Brain microvascular endothelial cell (primary cell): ENCODE measurements around the gene DGKG.

ENCODE experiments used
- DNase-seq: peaks from one replicate; pipeline ENCODE4 v3.0.0-alpha.2; 2020
- H3K27ac ChIP-seq: fragments of 250-450 bp; sonication (Bioruptor Pico); 2 replicates; pipeline ENCODE4 v1.5.1; 2020; ENCODE audit warnings: mild to moderate bottlenecking, moderate library complexity
- H3K27me3 ChIP-seq: fragments of 250-450 bp; sonication (Bioruptor Pico); replicated peaks from 2 replicates; pipeline ENCODE4 v1.5.1; 2020; ENCODE audit warnings: mild to moderate bottlenecking
- H3K36me3 ChIP-seq: fragments of 250-450 bp; sonication (Bioruptor Pico); replicated peaks from 2 replicates; pipeline ENCODE4 v1.5.1; 2020; ENCODE audit warnings: mild to moderate bottlenecking
- H3K4me3 ChIP-seq: 2 replicates; pipeline ENCODE4 v1.5.1; 2011; ENCODE audit warnings: low read depth, mild to moderate bottlenecking, control low read depth, low read length, moderate library complexity
- in situ Hi-C: cut with HindIII; loops from 2 replicates; pipeline ENCODE4 v1.10.0; 2017; ENCODE audit warnings: low sequenced_read_pairs, low pct_ligation_motif_present
- TF ChIP-seq, protein P1 (sequence below): IDR thresholded peaks from 2 replicates; pipeline ENCODE4 v1.5.1; 2011; ENCODE audit warnings: low read depth, mild to moderate bottlenecking, moderate library complexity, low read length, control low read depth, inconsistent platforms; ENCODE audit errors: missing control alignments

Gene DGKG

DNA sequence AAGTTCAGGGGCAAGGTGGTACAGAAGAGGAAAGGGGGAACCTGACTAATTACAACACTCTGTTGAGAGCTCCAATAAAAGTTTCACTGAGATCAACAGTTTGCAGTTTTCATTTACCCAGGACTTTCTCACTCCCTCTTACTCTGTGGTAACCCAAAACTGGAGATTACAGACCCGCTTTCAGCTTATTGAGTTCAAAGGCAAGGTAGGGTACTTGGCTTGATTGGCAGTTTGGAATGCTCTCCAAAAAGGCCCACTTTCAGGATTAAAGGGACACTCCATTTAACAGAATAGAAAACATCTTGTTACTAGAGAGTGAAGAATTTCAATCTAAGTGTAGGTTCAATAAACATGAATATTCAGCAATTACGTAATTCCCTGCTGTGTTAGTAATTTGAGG, 135.6 kb downstream of the DGKG start:
- Histone ChIP-seq H3K36me3 (no peaks in the 10 kb centered on the region), H3K4me3 (no peak overlapping the region), H3K27me3 (no peaks in the 10 kb centered on the region), H3K27ac (no peak overlapping the region)
- TF ChIP-seq, protein P1, sequence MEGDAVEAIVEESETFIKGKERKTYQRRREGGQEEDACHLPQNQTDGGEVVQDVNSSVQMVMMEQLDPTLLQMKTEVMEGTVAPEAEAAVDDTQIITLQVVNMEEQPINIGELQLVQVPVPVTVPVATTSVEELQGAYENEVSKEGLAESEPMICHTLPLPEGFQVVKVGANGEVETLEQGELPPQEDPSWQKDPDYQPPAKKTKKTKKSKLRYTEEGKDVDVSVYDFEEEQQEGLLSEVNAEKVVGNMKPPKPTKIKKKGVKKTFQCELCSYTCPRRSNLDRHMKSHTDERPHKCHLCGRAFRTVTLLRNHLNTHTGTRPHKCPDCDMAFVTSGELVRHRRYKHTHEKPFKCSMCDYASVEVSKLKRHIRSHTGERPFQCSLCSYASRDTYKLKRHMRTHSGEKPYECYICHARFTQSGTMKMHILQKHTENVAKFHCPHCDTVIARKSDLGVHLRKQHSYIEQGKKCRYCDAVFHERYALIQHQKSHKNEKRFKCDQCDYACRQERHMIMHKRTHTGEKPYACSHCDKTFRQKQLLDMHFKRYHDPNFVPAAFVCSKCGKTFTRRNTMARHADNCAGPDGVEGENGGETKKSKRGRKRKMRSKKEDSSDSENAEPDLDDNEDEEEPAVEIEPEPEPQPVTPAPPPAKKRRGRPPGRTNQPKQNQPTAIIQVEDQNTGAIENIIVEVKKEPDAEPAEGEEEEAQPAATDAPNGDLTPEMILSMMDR: no peak
- DNase-seq: no peak
- in situ Hi-C loops: loop anchor here (25.0 kb wide), 1 partner anchor 239 kb away; no protein-coding TSS in a partner anchor

DNA sequence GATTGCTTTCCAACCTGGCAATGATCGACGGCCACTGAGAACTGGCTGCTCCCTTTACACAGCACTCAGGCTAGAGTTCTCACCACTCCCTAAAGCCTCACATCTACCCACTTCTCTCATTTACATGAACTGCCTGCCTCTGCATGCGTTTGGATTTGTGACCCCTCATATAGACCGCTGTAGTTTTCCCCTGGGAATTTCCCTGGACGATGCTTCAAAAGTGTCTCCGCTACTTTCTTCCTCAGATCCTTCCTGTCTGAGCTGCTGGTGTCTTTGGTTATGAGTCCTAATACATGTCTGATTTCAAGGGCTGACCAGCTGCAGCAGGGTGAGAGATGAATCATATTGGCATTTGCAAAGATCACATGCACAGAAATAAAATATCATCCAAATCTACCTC, 136.4 kb downstream of the DGKG start:
- Histone ChIP-seq H3K27me3 (no peaks in the 10 kb centered on the region), H3K36me3 (no peaks in the 10 kb centered on the region), H3K4me3 (no peak overlapping the region), H3K27ac (no peak overlapping the region)
- no peak for DNase-seq
- TF ChIP-seq, protein P1: no peak
- in situ Hi-C loops: loop anchor here (25.0 kb wide), 1 partner anchor 238 kb away; no protein-coding TSS in a partner anchor

GRCh38 chr3:186224041-186224610, 137.9 kb downstream of the DGKG start:
- no peaks in the 10 kb centered on the region for H3K36me3 ChIP-seq
- TF ChIP-seq, protein P1: no peak
- H3K4me3 ChIP-seq: no peak overlapping the region
- H3K27me3 ChIP-seq: no peaks in the 10 kb centered on the region
- in situ Hi-C loops: no loop called here
- DNase-seq: no peak
- H3K27ac ChIP-seq: no peak overlapping the region

GRCh38 chr3:186223476-186223875, 138.6 kb downstream of the DGKG start:
- Histone ChIP-seq H3K36me3 (no peaks in the 10 kb centered on the region), H3K27ac (no peak overlapping the region), H3K27me3 (no peaks in the 10 kb centered on the region), H3K4me3 (no peak overlapping the region)
- in situ Hi-C loops: no loop called here
- no peak for DNase-seq
- TF ChIP-seq, protein P1: no peak

GRCh38 chr3:186221760-186222378, 140.2 kb downstream of the DGKG start:
- in situ Hi-C loops: no loop called here
- H3K27me3 ChIP-seq: no peaks in the 10 kb centered on the region
- TF ChIP-seq, protein P1: no peak
- no peak for DNase-seq
- H3K36me3 ChIP-seq: no peaks in the 10 kb centered on the region
- no peak overlapping the region for H3K4me3 ChIP-seq
- no peak overlapping the region for H3K27ac ChIP-seq
